ENCODE measurements around the gene YPEL4.

The YPEL4 gene

GRCh38 chr11:57630171-57630570 is 19.5 kb downstream of the YPEL4 start:
- no peak for FAIRE-seq

GRCh38 chr11:57626895-57627294 is 22.8 kb downstream of the YPEL4 start:
- no peak for FAIRE-seq

- no peak for FAIRE-seq
These were observed 24.8 kb downstream of the YPEL4 start for GRCh38 chr11:57624864-57625263.

- FAIRE-seq, result no peak
These were observed 27.4 kb downstream of the YPEL4 start for GRCh38 chr11:57622263-57622662.

GRCh38 chr11:57620467-57620866 is 29.2 kb downstream of the YPEL4 start:
- no peak for FAIRE-seq

- FAIRE-seq, result no peak
These were observed 30.4 kb downstream of the YPEL4 start for GRCh38 chr11:57619331-57619730.

GRCh38 chr11:57618438-57618837 is 31.3 kb downstream of the YPEL4 start:
- no peak for FAIRE-seq

GRCh38 chr11:57616595-57616994 is 33.1 kb downstream of the YPEL4 start:
- FAIRE-seq, result no peak

GRCh38 chr11:57615308-57615707 is 34.4 kb downstream of the YPEL4 start:
- no peak for FAIRE-seq

GRCh38 chr11:57614234-57614772 is 35.4 kb downstream of the YPEL4 start:
- no peak for FAIRE-seq

- no peak for FAIRE-seq
These were observed 39.5 kb downstream of the YPEL4 start for GRCh38 chr11:57610170-57610569.

GRCh38 chr11:57605028-57605420 is 44.7 kb downstream of the YPEL4 start:
- no peak for FAIRE-seq

- FAIRE-seq, result no peak
These were observed 45.2 kb downstream of the YPEL4 start for GRCh38 chr11:57604296-57605027.

- FAIRE-seq, result no peak
These were observed 48.4 kb downstream of the YPEL4 start for GRCh38 chr11:57601297-57601696.

- no peak for FAIRE-seq
These were observed 50.3 kb downstream of the YPEL4 start for GRCh38 chr11:57599381-57599780.

- FAIRE-seq, result no peak
These were observed 50.9 kb downstream of the YPEL4 start for GRCh38 chr11:57598831-57599155.

GRCh38 chr11:57597916-57598830 is 51.5 kb downstream of the YPEL4 start:
- no peak for FAIRE-seq

GRCh38 chr11:57597461-57597915 is 52.2 kb downstream of the YPEL4 start, which contains the start of gene SERPING1:
Gene SERPING1, plus strand, starts transcription at chr11:57597685. Its CDS starts 586 bp downstream, at chr11:57598271.
- no peak for FAIRE-seq

GRCh38 chr11:57596266-57596885 is 53.3 kb downstream of the YPEL4 start:
- no peak for FAIRE-seq

Data from G401.6 (cell line).